Liver (tissue), 9 donors: ENCODE data around the gene ADAMTS16. TPM values are rescaled to one million over a fixed set of nuclear protein-coding genes. Genes with fewer than 3 reads are reported as not detected.
"Not testable (repeated sequence)": the region's sequence is repeated elsewhere in the genome, so short reads cannot be mapped to it uniquely, and the experiment has no call there.

Experiments
- DNase-seq: peaks from one replicate; pipeline ENCODE4 v3.0.0-alpha.2; 2017; ENCODE audit warnings: low spot score
- H3K27ac ChIP-seq, 2 donors: one replicate each; pipeline ENCODE4 v1.7.0; 2013; ENCODE audit warnings: inconsistent platforms in 2 of 2, low read length in 2 of 2, control low read depth in 1 of 2, low read depth in 1 of 2, mild to moderate bottlenecking in 1 of 2
- H3K27me3 ChIP-seq, 4 donors: one replicate each; pipeline versions ENCODE4 v1.6.1 to v1.7.0; 2013; ENCODE audit warnings: low read length in 3 of 4, inconsistent platforms in 1 of 4, mild to moderate bottlenecking in 1 of 4, moderate library complexity in 1 of 4; ENCODE audit not compliant: control insufficient read depth in 4 of 4, insufficient read depth in 4 of 4
- H3K36me3 ChIP-seq, 4 donors: one replicate each; pipeline versions ENCODE4 v1.6.1 to v1.7.0; 2013; ENCODE audit warnings: low read length in 3 of 4, mild to moderate bottlenecking in 3 of 4, low read depth in 1 of 4, moderate library complexity in 1 of 4; ENCODE audit not compliant: control insufficient read depth in 4 of 4, insufficient read depth in 3 of 4
- H3K4me1 ChIP-seq, 4 donors: one replicate each; pipeline versions ENCODE4 v1.6.1 to v1.7.0; 2013; ENCODE audit warnings: low read length in 3 of 4, mild to moderate bottlenecking in 3 of 4, moderate library complexity in 1 of 4; ENCODE audit not compliant: control insufficient read depth in 4 of 4, insufficient read depth in 4 of 4
- H3K4me3 ChIP-seq, 3 donors: one replicate each; pipeline versions ENCODE4 v1.6.1 to v1.7.0; 2013; ENCODE audit warnings: low read length in 3 of 3, control low read depth in 1 of 3, low read depth in 1 of 3, mild to moderate bottlenecking in 1 of 3
- H3K9ac ChIP-seq, 2 donors: one replicate each; pipeline ENCODE4 v1.7.0; 2013; ENCODE audit warnings: low read length in 2 of 2, mild to moderate bottlenecking in 2 of 2, moderate library complexity in 2 of 2, control low read depth in 1 of 2, low read depth in 1 of 2
- H3K9me3 ChIP-seq, 4 donors: one replicate each; pipeline versions ENCODE4 v1.6.1 to v1.7.0; 2013; ENCODE audit warnings: low read length in 3 of 4; ENCODE audit not compliant: control insufficient read depth in 4 of 4
- EGR1 ChIP-seq, 2 donors: IDR thresholded peaks; 2 replicates each; pipeline ENCODE4 v1.6.1; 2016 to 2018; ENCODE audit warnings: antibody characterized with exemption in 2 of 2, low read depth in 2 of 2
- FOXA1 ChIP-seq: IDR thresholded peaks from 2 replicates; pipeline ENCODE4 v1.6.1; 2016; ENCODE audit warnings: antibody characterized with exemption
- FOXA2 ChIP-seq: IDR thresholded peaks from 2 replicates; pipeline ENCODE4 v1.6.1; 2016; ENCODE audit warnings: antibody characterized with exemption
- GABPA ChIP-seq, 2 donors: IDR thresholded peaks in 1 of 2; conservative IDR thresholded peaks in 1 of 2; 2 replicates each; pipeline ENCODE4 v1.6.1; 2016; ENCODE audit warnings: antibody characterized with exemption in 2 of 2, mild to moderate bottlenecking in 1 of 2, moderate library complexity in 1 of 2
- HNF4A ChIP-seq, 2 donors: conservative IDR thresholded peaks; 2 replicates each; pipeline ENCODE4 v1.6.1; 2016; ENCODE audit warnings: antibody characterized with exemption in 2 of 2, mild to moderate bottlenecking in 2 of 2
- HNF4G ChIP-seq: IDR thresholded peaks from 2 replicates; pipeline ENCODE4 v1.6.1; 2016; ENCODE audit warnings: antibody characterized with exemption
- JUND ChIP-seq, 2 donors: IDR thresholded peaks; 2 replicates each; pipeline ENCODE4 v1.6.1; 2016; ENCODE audit warnings: antibody characterized with exemption in 2 of 2
- NR2F2 ChIP-seq: IDR thresholded peaks from 2 replicates; pipeline ENCODE4 v1.6.1; 2016; ENCODE audit warnings: antibody characterized with exemption
- RAD21 ChIP-seq, 2 donors: IDR thresholded peaks; 2 replicates each; pipeline ENCODE4 v1.6.1; 2016; ENCODE audit warnings: antibody characterized with exemption in 2 of 2, mild to moderate bottlenecking in 2 of 2
- RXRA ChIP-seq, 2 donors: IDR thresholded peaks; 2 replicates each; pipeline ENCODE4 v1.6.1; 2017 to 2018; ENCODE audit warnings: antibody characterized with exemption in 2 of 2, mild to moderate bottlenecking in 1 of 2
- SP1 ChIP-seq: IDR thresholded peaks from 2 replicates; pipeline ENCODE4 v1.6.1; 2018; ENCODE audit warnings: antibody characterized with exemption, mild to moderate bottlenecking
- TAF1 ChIP-seq: conservative IDR thresholded peaks from 2 replicates; pipeline ENCODE4 v1.6.1; 2016; ENCODE audit warnings: antibody characterized with exemption, mild to moderate bottlenecking
- YY1 ChIP-seq: IDR thresholded peaks from 2 replicates; pipeline ENCODE4 v1.6.1; 2016; ENCODE audit warnings: antibody characterized with exemption, mild to moderate bottlenecking
- WGBS: extraction: QIAGEN DNeasy Blood & Tissue Kit; methylation state at CpG from one replicate; pipeline ENCODE4 v1.1.7; 2013; 5-methylcytosine and 5-hydroxymethylcytosine counted together
- polyA plus RNA-seq, 2 donors: library from polyadenylated mRNA; stranded (reverse) in 1 of 2; unstranded in 1 of 2; fragments of 200-250 nt in 1 of 2; fragments of >200 nt in 1 of 2; fragmentation: Nextera tagmentation in 1 of 2; extraction: Ambion mirVana in 1 of 2; gene quantifications; one replicate each; pipeline versions ENCODE4 v1.2.1 to v1.2.3, GENCODE V29; 2013 to 2015
- total RNA-seq, 2 donors: library from RNA; depleted of rRNA; stranded (reverse); fragments of >200 nt; gene quantifications; one replicate each; pipeline ENCODE4 v1.2.3, GENCODE V29; 2014
- TF ChIP-seq, protein P1 (sequence below): IDR thresholded peaks from 2 replicates; pipeline ENCODE4 v1.6.1; 2016; ENCODE audit warnings: antibody characterized with exemption, mild to moderate bottlenecking
- TF ChIP-seq, protein P2 (sequence below): IDR thresholded peaks from 2 replicates; pipeline ENCODE4 v1.6.1; 2016; ENCODE audit warnings: antibody characterized with exemption
- TF ChIP-seq, protein P3 (sequence below): fragments of 150-350 bp; IDR thresholded peaks from 2 replicates; pipeline ENCODE4 v1.5.1; 2017; ENCODE audit warnings: improper control_type of control experiment, low read depth, low read length; ENCODE audit not compliant: missing input control
- TF ChIP-seq, protein P4 (sequence below): IDR thresholded peaks from 2 replicates; pipeline ENCODE4 v1.6.1; 2016; ENCODE audit warnings: antibody characterized with exemption
- TF ChIP-seq, protein P5 (sequence below): IDR thresholded peaks from 2 replicates; pipeline ENCODE4 v1.6.1; 2016; ENCODE audit warnings: antibody characterized with exemption
- donor health status: healthy.
- donor health status: healthy.
- donor health status: healthy.
- donor health status: healthy.
- donor health status: healthy.

ADAMTS16 gene
- total and polyA plus RNA-seq, 4 donors, result under 0.01 to 0.84 TPM; not detected in 2

DNA sequence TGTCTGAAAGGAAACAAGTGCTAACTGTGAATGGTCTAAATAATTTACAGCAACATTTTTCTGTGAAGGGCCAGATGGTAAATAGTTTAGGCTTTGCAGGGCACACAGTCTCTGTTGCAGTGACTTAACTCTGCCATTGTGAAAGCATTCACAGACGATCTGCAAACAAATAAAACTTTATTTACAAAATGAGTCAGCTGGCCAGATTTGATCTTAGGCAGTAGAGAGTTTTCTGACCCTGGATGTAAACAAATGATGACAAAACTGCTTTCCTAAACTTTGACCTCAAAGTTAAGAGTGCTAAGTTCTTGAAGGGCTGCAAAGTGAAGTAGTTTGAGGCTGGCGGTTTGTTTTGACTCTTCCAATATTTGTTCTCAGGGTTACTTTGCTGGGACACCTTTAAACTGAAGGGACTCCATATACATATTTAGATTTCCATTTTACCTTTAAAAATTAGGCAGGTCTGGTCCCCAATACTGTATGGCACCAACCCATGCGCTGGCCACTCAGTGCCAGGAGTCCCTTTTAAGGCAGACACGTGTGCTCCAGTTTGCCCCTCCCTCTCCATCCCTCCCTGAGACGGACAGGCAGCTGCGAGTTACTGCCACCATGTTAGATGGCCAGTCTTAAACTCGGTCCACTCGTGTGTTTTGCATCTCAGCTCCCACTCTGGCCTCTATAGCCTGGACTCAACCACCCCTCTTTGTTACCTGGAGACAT is 4.0 kb upstream of the ADAMTS16 start:
- H3K9ac ChIP-seq, result no peak overlapping the region
- WGBS, result 44% methylated on average over 8 of the region's 8 CpGs
- H3K4me1 ChIP-seq, result peaks cover 11 to 30% (median 18%) of the 10 kb centered on the region in 4 donors
- TF ChIP-seq NR2F2, result peak; percentile 14
- TF ChIP-seq, protein P1, sequence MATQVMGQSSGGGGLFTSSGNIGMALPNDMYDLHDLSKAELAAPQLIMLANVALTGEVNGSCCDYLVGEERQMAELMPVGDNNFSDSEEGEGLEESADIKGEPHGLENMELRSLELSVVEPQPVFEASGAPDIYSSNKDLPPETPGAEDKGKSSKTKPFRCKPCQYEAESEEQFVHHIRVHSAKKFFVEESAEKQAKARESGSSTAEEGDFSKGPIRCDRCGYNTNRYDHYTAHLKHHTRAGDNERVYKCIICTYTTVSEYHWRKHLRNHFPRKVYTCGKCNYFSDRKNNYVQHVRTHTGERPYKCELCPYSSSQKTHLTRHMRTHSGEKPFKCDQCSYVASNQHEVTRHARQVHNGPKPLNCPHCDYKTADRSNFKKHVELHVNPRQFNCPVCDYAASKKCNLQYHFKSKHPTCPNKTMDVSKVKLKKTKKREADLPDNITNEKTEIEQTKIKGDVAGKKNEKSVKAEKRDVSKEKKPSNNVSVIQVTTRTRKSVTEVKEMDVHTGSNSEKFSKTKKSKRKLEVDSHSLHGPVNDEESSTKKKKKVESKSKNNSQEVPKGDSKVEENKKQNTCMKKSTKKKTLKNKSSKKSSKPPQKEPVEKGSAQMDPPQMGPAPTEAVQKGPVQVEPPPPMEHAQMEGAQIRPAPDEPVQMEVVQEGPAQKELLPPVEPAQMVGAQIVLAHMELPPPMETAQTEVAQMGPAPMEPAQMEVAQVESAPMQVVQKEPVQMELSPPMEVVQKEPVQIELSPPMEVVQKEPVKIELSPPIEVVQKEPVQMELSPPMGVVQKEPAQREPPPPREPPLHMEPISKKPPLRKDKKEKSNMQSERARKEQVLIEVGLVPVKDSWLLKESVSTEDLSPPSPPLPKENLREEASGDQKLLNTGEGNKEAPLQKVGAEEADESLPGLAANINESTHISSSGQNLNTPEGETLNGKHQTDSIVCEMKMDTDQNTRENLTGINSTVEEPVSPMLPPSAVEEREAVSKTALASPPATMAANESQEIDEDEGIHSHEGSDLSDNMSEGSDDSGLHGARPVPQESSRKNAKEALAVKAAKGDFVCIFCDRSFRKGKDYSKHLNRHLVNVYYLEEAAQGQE, result peak; percentile 49
- peak; percentile 33 for TF ChIP-seq HNF4G
- peak in 1 of 2 donors; percentile 33 for TF ChIP-seq GABPA (IDR thresholded peaks at IDR 0.05 in 1 of 2, conservative IDR thresholded peaks at IDR 0.05 in 1 of 2)
- TF ChIP-seq YY1, result peak; percentile 79
- TF ChIP-seq, protein P2, sequence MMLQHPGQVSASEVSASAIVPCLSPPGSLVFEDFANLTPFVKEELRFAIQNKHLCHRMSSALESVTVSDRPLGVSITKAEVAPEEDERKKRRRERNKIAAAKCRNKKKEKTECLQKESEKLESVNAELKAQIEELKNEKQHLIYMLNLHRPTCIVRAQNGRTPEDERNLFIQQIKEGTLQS, result peak; percentile 95
- peak; percentile 87 to 93 for TF ChIP-seq RXRA (IDR thresholded peaks at IDR 0.05)
- TF ChIP-seq, protein P3, sequence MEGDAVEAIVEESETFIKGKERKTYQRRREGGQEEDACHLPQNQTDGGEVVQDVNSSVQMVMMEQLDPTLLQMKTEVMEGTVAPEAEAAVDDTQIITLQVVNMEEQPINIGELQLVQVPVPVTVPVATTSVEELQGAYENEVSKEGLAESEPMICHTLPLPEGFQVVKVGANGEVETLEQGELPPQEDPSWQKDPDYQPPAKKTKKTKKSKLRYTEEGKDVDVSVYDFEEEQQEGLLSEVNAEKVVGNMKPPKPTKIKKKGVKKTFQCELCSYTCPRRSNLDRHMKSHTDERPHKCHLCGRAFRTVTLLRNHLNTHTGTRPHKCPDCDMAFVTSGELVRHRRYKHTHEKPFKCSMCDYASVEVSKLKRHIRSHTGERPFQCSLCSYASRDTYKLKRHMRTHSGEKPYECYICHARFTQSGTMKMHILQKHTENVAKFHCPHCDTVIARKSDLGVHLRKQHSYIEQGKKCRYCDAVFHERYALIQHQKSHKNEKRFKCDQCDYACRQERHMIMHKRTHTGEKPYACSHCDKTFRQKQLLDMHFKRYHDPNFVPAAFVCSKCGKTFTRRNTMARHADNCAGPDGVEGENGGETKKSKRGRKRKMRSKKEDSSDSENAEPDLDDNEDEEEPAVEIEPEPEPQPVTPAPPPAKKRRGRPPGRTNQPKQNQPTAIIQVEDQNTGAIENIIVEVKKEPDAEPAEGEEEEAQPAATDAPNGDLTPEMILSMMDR, result no peak
- TF ChIP-seq TAF1, result no peak
- peak; percentile 89 to 99 for TF ChIP-seq HNF4A (conservative IDR thresholded peaks at IDR 0.05)
- TF ChIP-seq FOXA2, result peak; percentile 95
- TF ChIP-seq, protein P4, sequence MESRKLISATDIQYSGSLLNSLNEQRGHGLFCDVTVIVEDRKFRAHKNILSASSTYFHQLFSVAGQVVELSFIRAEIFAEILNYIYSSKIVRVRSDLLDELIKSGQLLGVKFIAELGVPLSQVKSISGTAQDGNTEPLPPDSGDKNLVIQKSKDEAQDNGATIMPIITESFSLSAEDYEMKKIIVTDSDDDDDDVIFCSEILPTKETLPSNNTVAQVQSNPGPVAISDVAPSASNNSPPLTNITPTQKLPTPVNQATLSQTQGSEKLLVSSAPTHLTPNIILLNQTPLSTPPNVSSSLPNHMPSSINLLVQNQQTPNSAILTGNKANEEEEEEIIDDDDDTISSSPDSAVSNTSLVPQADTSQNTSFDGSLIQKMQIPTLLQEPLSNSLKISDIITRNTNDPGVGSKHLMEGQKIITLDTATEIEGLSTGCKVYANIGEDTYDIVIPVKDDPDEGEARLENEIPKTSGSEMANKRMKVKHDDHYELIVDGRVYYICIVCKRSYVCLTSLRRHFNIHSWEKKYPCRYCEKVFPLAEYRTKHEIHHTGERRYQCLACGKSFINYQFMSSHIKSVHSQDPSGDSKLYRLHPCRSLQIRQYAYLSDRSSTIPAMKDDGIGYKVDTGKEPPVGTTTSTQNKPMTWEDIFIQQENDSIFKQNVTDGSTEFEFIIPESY, result peak; percentile 90
- TF ChIP-seq, protein P5, sequence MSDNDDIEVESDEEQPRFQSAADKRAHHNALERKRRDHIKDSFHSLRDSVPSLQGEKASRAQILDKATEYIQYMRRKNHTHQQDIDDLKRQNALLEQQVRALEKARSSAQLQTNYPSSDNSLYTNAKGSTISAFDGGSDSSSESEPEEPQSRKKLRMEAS, result peak; percentile 72
- TF ChIP-seq SP1, result peak; percentile 63
- TF ChIP-seq RAD21 (IDR thresholded peaks at IDR 0.05), result peak; percentile 40 to 59
- no peak for TF ChIP-seq EGR1 (IDR thresholded peaks at IDR 0.05; ENCODE audit: low read depth in 2 of 2)
- peak; percentile 92 for TF ChIP-seq FOXA1
- TF ChIP-seq JUND (IDR thresholded peaks at IDR 0.05), result peak; percentile 97 to 99
- H3K36me3 ChIP-seq, result no peaks in the 10 kb centered on the region
- no peak overlapping the region for H3K4me3 ChIP-seq
- H3K9me3 ChIP-seq, result peaks cover 0 to 2% (median 0%) of the 10 kb centered on the region in 4 donors
- H3K27ac ChIP-seq, result peak overlapping the region; percentile 19 to 76
- peaks cover 0 to 13% (median 1%) of the 10 kb centered on the region in 4 donors for H3K27me3 ChIP-seq
- no peak for DNase-seq

DNA sequence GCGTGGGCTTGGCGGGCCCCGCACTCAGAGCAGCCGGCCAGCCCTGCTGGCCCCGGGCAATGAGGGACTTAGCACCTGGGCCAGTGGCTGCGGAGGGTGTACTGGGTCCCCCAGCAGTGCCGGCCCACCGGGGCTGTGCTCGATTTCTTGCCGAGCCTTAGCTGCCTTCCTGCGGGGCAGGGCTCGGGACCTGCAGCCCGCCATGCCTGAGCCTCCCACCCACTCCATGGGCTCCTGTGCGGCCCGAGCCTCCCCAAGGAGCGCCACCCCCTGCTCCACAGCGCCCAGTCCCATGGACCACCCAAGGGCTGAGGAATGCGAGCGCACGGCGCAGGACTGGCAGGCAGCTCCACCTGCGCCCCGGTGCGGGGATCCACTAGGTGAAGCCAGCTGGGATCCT is 2.3 kb upstream of the ADAMTS16 start:
- 96% methylated on average over 22 of the region's 24 CpGs for WGBS
- H3K36me3 ChIP-seq, H3K4me3 ChIP-seq, H3K9ac ChIP-seq, H3K9me3 ChIP-seq, DNase-seq, H3K27ac ChIP-seq: not testable (repeated sequence)
- Histone ChIP-seq H3K27me3 (peaks cover 0 to 13% (median 2%) of the 10 kb centered on the region in 4 donors), H3K4me1 (peaks cover 11 to 31% (median 23%) of the 10 kb centered on the region in 4 donors)
